Fibroblast of lung (primary cell): ENCODE measurements around the gene DLG2.

Experiments used
- EZH2 ChIP-seq: IDR thresholded peaks from 2 replicates; pipeline ENCODE4 v1.5.1; 2012; ENCODE audit warnings: low read length, control low read depth, mild to moderate bottlenecking; ENCODE audit errors: missing control alignments
- TF ChIP-seq, protein P1 (sequence below), 2 donors: IDR thresholded peaks in 1 of 2; conservative IDR thresholded peaks in 1 of 2; 1 replicate in 1 of 2; 2 replicates in 1 of 2; pipeline ENCODE4 v1.5.1; 2011 to 2012; ENCODE audit warnings: low read length in 2 of 2, control low read depth in 1 of 2, inconsistent platforms in 1 of 2, low read depth in 1 of 2, mild to moderate bottlenecking in 1 of 2

DNA sequence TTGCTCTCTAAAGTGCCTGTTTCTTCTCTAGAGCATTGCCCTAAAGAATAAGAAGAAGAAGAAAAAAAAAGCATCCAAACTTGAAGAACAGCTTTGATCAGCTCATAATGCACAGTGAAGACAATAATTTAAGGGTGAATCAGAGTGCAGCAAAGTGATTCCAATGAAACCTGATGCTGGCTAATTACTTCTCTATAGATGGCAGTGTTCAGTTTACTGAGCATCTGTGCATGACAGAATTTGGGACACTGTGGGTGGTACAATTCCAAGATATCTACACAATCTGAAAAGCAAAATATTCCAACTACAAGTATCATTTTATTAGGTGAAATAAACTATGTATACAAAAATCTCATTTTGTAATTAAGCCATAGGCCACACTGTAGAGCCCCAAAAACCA is 1890.5 kb downstream of the DLG2 start:
- TF ChIP-seq, protein P1, sequence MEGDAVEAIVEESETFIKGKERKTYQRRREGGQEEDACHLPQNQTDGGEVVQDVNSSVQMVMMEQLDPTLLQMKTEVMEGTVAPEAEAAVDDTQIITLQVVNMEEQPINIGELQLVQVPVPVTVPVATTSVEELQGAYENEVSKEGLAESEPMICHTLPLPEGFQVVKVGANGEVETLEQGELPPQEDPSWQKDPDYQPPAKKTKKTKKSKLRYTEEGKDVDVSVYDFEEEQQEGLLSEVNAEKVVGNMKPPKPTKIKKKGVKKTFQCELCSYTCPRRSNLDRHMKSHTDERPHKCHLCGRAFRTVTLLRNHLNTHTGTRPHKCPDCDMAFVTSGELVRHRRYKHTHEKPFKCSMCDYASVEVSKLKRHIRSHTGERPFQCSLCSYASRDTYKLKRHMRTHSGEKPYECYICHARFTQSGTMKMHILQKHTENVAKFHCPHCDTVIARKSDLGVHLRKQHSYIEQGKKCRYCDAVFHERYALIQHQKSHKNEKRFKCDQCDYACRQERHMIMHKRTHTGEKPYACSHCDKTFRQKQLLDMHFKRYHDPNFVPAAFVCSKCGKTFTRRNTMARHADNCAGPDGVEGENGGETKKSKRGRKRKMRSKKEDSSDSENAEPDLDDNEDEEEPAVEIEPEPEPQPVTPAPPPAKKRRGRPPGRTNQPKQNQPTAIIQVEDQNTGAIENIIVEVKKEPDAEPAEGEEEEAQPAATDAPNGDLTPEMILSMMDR (conservative IDR thresholded peaks at IDR 0.05 in 1 of 2, IDR thresholded peaks at IDR 0.05 in 1 of 2; ENCODE audit: low read depth in 1 of 2, low read length in 2 of 2): no peak
- no peak for TF ChIP-seq EZH2
